GM19099 (cell line): ENCODE results near the gene WFDC1.

Source experiments
- POLR2A ChIP-seq: IDR thresholded peaks from 3 replicates; pipeline ENCODE4 v1.6.1; 2011; ENCODE audit warnings: low read depth; ENCODE audit not compliant: insufficient read length; ENCODE audit errors: extremely low read depth

The WFDC1 gene

DNA sequence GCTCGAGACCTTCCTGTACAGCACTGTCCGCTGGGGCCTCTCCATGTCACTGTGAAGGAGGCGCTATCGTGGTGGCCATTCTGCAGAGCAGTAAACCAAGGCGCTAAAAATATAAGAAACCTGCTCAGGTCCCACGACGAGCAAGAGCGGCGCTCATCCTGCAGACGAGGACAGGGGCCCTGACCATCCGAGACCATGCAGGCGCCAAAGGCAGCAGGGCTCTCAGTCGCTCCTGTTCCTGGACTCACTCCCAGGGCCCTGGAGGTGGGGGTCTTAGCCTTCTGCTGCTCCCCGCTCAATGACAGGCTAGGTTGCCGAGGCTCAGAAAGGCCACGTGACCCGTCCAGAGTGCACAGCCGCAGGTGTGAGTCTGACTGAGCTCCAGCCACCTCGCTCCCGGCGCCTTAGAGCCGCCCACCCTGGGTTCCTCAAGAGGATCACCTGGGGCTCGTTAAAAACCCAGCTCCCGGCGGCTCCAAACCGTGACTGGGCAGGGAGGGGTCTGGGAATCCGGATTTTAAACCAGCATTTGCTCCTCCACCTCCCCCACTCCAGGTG, 73.2 kb downstream of the WFDC1 start:
- TF ChIP-seq POLR2A, result no peak

DNA sequence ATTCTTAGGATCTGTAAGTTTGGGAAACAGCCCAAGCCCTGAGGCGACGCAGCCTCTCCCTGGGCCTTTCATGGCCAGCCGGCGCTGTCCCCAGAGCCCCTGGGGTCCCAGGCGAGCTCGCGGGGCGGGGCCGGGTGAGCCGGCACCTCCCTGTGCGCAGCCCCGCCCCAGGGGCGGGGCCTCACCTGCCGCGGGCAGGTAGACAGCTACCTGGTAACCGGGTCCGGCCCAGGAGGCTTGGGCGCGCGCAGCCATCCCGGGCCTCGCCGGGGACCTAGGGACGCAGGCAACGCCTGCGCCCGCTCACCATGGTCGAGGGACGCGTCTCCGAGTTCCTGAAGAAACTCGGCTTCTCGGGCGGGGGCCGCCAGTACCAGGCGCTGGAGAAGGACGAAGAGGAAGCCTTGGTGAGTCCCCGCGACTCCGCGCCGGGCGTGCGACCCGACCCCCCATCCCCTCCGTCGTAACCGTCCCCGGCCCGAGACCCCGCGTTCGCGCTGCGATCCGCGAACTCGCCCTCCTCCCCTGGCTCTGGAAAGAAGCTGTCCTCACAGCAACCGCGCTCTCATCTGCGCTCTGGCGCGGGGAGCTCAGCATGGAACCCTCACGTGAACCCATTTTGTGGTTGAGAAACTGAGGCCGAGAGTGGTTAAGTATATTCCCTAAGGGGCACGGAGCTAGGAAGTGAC, 73.8 kb downstream of the WFDC1 start, which contains the start of gene ATP2C2:
Gene ATP2C2 (plus strand): TSS at position 231 of the 689 bp plus-strand sequence. CDS start 78 bp downstream, at position 309.
- TF ChIP-seq POLR2A, result no peak

DNA sequence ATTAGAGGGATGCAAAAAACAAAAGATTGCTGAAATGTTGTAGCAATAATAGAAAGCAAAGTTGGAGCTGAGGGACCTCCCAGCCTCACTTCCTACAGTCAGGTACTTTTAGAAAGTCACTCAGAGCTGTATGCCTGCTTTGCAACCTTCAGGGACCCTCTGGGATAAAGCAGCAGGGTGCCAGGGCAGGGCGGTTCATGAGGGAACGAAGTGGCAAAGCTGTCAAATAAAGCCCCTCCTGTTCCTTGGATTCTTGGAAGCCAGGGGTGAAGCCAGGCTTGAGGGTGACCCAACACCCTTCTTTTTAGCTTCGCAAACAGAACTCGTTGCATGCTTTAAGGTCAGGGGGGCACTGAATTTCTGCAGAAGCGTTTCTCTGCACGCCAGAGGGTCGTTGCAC, 74.4 kb downstream of the WFDC1 start:
- TF ChIP-seq POLR2A, result no peak

DNA sequence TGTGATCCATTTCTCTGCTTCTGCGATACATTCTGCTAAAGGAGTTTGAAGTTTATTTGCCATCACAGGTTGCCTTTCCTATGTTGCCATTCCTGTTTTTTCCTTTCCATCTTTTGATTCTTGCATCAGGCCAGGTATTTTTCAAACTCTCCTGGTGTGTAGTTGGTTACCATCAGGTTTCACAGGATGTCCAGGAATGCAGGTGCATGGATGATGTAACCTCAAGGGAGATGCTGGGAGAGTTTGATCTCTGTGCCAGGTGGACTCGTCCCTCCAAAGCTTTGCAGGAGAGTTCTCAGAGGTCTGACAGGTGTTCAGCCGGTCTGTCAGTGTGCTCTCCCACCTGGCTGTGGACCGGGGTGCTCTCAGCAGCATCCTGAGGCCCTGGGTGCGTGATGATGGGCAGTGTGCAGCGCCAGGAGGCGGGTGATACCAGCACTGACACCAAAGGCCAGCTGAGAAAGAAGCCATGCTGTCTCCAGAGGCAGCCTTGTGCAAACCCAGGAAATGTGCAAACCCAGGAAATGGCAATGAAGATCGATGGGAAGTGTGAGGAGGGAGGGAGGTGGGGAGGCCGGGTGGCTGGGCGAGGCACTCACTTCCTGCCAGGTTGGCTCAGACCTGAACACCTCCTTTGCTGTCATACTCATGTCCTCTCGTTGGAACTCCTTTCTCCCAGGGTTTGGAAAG, 75.4 kb downstream of the WFDC1 start:
- TF ChIP-seq POLR2A, result no peak

DNA sequence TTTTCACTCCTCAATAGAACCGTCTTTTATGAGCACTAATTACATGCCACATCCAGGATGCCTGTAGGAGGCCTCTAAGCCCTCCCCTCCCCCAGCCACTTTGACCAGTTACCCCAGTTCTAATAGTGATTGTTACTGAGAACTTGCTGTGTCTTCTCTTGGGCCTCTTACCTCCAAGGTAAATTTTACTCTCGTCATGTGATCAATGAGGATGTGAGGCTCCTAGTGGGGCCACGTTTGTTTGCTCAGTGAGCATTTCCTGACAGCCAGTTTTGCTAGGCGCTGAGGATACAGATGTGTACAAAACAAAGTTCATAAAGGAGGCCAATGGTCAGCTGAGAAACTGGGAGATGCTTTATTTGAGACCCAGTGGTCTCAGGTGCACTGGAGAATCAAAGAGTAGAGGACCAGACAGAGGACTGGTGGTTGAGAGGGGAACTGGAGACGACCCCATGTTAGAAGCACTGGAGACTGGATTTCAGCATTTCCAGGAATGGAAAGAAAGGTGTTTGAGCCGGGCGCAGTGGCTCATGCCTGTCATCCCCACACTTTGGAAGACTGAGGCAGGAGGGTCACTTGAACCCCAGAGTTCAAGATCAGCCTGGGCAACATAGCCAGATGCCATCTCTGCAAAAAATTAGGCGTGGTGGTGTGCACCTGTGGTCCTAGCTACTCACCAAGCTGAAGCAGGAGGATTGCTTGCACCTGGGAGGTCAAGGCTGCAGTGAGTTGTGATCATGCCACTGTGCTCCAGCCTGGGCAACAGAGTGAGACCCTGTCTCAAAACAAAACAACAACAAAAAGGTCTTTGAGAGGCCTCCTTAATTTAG, 76.3 kb downstream of the WFDC1 start:
- no peak for TF ChIP-seq POLR2A

DNA sequence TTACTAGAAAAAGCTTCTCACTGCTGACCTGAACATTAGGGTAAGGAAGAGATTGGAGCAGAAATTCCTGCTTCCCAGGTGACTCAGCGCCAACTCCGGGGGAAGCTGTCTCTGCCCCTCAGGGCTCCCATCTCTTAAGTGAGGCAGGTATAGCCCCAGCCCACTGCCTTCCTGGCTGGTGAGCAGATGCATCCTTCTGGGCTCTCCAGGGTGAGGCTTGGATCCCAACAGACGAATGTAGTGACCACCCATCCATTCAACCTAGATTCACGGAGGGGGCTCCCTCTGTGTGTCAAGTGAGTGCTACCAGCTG, 76.8 kb downstream of the WFDC1 start:
- TF ChIP-seq POLR2A, result no peak

DNA sequence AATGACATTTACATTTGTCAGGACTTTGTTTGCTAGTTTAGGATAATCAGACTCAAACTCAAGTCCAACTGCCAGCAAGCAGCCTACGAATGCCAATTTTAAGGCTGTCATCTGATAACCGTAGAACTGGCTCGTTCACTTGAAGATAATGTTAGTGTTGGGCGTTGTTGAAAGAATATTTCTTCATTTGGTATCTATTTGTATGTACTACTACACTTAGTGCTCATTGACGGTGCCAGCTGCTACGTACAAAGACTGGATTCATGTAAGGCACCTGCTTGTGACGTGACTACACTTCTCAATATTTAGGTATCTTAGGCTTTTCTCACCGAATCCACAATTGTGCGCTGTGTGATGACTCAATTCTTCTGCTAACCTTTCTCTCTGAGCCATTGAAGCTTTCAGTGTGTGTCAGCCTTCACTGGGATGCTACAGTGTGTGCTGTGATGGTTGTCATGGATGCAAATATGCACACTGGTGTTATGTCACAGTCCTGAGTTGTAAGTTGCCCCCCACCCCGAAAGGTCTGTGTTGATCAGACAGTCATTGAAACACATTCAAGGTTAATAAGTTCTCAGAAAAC, 79.3 kb downstream of the WFDC1 start:
- no peak for TF ChIP-seq POLR2A

DNA sequence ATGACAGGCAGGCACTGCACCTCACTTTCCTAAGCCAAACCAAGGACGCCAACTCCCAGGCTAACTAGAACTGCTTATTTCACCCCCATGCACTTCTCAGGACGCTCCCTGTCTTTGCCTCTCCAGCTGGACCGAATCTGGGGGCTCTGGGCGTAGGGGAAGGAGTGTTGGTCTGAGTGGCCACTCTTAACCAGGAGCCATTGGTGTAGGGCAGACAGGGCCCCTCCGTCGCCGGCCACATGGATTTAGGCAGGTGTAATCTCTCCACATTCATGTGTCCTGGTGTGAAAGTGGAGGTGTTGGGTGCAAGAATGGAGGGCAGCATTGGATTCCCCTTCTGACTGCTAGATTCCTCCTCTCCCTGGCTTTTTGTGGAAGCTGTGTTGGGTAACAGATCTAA, 83.4 kb downstream of the WFDC1 start:
- no peak for TF ChIP-seq POLR2A

DNA sequence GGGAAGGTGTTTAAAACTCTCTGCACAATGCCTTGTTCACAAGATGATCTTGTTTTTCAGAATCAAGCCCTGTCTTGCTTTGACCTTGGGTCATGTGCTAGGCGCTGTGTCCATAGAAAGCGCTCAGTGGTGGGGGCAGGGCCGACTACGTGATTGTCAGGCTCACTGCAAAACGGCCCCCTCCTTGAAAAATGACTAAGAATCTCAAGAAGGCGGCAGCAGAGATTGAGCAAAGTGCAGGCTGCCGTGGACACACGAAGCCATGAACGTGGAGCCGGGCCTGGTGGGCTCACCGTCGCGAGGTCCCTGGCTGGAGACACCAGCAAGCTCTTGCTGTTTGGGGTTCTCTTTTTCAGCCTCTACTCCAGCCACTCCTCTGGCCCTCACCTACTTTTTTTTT, 83.9 kb downstream of the WFDC1 start:
- no peak for TF ChIP-seq POLR2A

DNA sequence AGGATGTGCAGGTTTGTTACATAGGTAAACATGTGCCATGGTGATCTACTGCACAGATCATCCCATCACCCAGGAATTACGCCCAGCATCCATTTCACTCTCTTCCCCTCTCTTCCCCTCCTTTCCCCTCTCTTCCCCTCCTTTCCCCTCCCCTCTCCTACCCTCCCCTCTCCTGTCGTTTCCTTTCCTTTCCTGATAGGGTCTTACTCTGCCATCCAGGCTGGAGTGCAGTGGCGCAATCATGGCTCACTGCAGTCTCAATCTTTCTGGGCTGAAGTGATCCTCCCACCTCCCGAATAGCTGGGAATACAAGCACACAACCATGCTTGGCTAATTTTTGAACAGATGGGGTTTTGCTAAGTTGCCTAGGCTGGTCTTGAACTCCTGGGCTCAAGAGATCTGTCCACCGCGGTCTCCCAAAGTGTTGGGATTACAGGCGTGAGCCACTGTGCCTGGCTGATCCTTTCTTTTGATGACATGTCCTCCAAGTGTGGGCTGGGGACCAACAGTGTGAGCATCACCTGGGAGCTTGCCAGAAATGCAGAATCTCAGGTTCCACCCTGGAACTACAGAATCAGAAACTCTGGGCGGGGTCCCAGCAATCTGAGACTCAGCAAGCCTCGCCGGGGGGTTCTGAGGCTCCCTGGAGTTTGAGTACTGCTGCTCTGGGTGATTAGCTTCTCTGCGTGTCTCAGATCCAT, 84.5 kb downstream of the WFDC1 start:
- no peak for TF ChIP-seq POLR2A
